H9 (cell line): ENCODE results near the gene CYS1. TPM values are rescaled to one million over a fixed set of nuclear protein-coding genes. Genes with fewer than 3 reads are reported as not detected.

Experiments
- DNase-seq: peaks from one replicate; pipeline ENCODE4 v3.0.0-alpha.2; 2017
- H2AFZ ChIP-seq: one replicate; pipeline ENCODE4 v1.6.1; 2013; ENCODE audit warnings: mild to moderate bottlenecking, low read length, control low read depth, moderate library complexity
- H2AK5ac ChIP-seq: 2 replicates; pipeline ENCODE4 v1.6.1; 2013; ENCODE audit warnings: low read length, control low read depth, mixed read lengths; ENCODE audit not compliant: insufficient read length
- H2BK120ac ChIP-seq: one replicate; pipeline ENCODE4 v1.6.1; 2013; ENCODE audit warnings: low read depth, mild to moderate bottlenecking, low read length, control low read depth, inconsistent platforms; ENCODE audit not compliant: poor library complexity, severe bottlenecking
- H2BK12ac ChIP-seq: 2 replicates; pipeline ENCODE4 v1.6.1; 2013; ENCODE audit warnings: low read length, control low read depth, mixed read lengths, low read depth; ENCODE audit not compliant: insufficient read length
- H2BK15ac ChIP-seq: 2 replicates; pipeline ENCODE4 v1.6.1; 2013; ENCODE audit warnings: low read depth, low read length, control low read depth
- H2BK20ac ChIP-seq: one replicate; pipeline ENCODE4 v1.6.1; 2013; ENCODE audit warnings: low read depth, mild to moderate bottlenecking, low read length, control low read depth, inconsistent platforms; ENCODE audit not compliant: poor library complexity, severe bottlenecking
- H2BK5ac ChIP-seq: 2 replicates; pipeline ENCODE4 v1.6.1; 2013; ENCODE audit warnings: low read length, control low read depth, mixed read lengths; ENCODE audit not compliant: insufficient read length
- H3K14ac ChIP-seq: 2 replicates; pipeline ENCODE4 v1.6.1; 2013; ENCODE audit warnings: low read length, control low read depth; ENCODE audit not compliant: insufficient read depth
- H3K18ac ChIP-seq: 2 replicates; pipeline ENCODE4 v1.6.1; 2013; ENCODE audit warnings: low read depth, mild to moderate bottlenecking, mixed read lengths, low read length, control low read depth; ENCODE audit not compliant: insufficient read length
- H3K23ac ChIP-seq: 2 replicates; pipeline ENCODE4 v1.6.1; 2013; ENCODE audit warnings: low read length, control low read depth, mixed read lengths, low read depth; ENCODE audit not compliant: insufficient read length
- H3K23me2 ChIP-seq: 2 replicates; pipeline ENCODE4 v1.6.1; 2013; ENCODE audit warnings: low read depth, mild to moderate bottlenecking, mixed read lengths, low read length, control low read depth; ENCODE audit not compliant: insufficient read length, poor library complexity, severe bottlenecking
- H3K27ac ChIP-seq: 2 replicates; pipeline ENCODE4 v1.5.1; 2013; ENCODE audit warnings: low read length, control low read depth, mixed read lengths, low read depth; ENCODE audit not compliant: insufficient read length
- H3K27me3 ChIP-seq: 2 replicates; pipeline ENCODE4 v1.6.1; 2013; ENCODE audit warnings: low read length, control low read depth, inconsistent platforms; ENCODE audit not compliant: insufficient read depth
- H3K4ac ChIP-seq: 2 replicates; pipeline ENCODE4 v1.6.1; 2013; ENCODE audit warnings: low read depth, mild to moderate bottlenecking, control low read depth, inconsistent platforms, low read length, moderate library complexity
- H3K4me1 ChIP-seq: 2 replicates; pipeline ENCODE4 v1.6.1; 2013; ENCODE audit warnings: low read length, control low read depth, inconsistent platforms; ENCODE audit not compliant: insufficient read depth
- H3K4me2 ChIP-seq: 2 replicates; pipeline ENCODE4 v1.6.1; 2013; ENCODE audit warnings: low read length, control low read depth, mixed read lengths; ENCODE audit not compliant: insufficient read length, insufficient read depth
- H3K56ac ChIP-seq: 2 replicates; pipeline ENCODE4 v1.6.1; 2013; ENCODE audit warnings: low read depth, mild to moderate bottlenecking, mixed read lengths, low read length, control low read depth; ENCODE audit not compliant: insufficient read length
- H3K79me1 ChIP-seq: 2 replicates; pipeline ENCODE4 v1.6.1; 2013; ENCODE audit warnings: low read depth, mild to moderate bottlenecking, moderate library complexity, low read length, control low read depth, inconsistent platforms; ENCODE audit not compliant: insufficient read depth, poor library complexity, severe bottlenecking
- H3K79me2 ChIP-seq: 2 replicates; pipeline ENCODE4 v1.6.1; 2013; ENCODE audit warnings: low read length, control low read depth, inconsistent platforms; ENCODE audit not compliant: insufficient read depth
- H3K9ac ChIP-seq: 2 replicates; pipeline ENCODE4 v1.6.1; 2013; ENCODE audit warnings: low read length, control low read depth, mixed read lengths; ENCODE audit not compliant: insufficient read length; ENCODE audit errors: extremely low read depth
- H3K9me3 ChIP-seq: one replicate; pipeline ENCODE4 v1.6.1; 2013; ENCODE audit warnings: low read depth, low read length, inconsistent platforms; ENCODE audit not compliant: control insufficient read depth
- H3T11ph ChIP-seq: one replicate; pipeline ENCODE4 v1.6.1; 2013; ENCODE audit warnings: mild to moderate bottlenecking, low read length, control low read depth, inconsistent platforms
- H4K20me1 ChIP-seq: one replicate; pipeline ENCODE4 v1.6.1; 2013; ENCODE audit not compliant: control insufficient read depth, insufficient read length, insufficient read depth
- H4K5ac ChIP-seq: 2 replicates; pipeline ENCODE4 v1.6.1; 2013; ENCODE audit warnings: low read depth, mild to moderate bottlenecking, mixed read lengths, low read length, control low read depth; ENCODE audit not compliant: insufficient read length
- H4K8ac ChIP-seq: replicated peaks from 2 replicates; pipeline ENCODE4 v1.6.1; 2013; ENCODE audit warnings: low read length, control low read depth, mixed read lengths, low read depth; ENCODE audit not compliant: insufficient read length
- H4K91ac ChIP-seq: 2 replicates; pipeline ENCODE4 v1.6.1; 2013; ENCODE audit warnings: low read depth, mild to moderate bottlenecking, moderate library complexity, mixed read lengths, low read length, control low read depth; ENCODE audit not compliant: insufficient read length
- H3K27ac Mint-ChIP-seq, 3 experiments: 2 replicates in 2 of 3; 3 replicates in 1 of 3; pipeline ENCODE4 v1.8.0; 2020 to 2021; ENCODE audit warnings: mixed read lengths in 3 of 3, mild to moderate bottlenecking in 1 of 3, moderate library complexity in 1 of 3
- H3K27me3 Mint-ChIP-seq: 2 replicates; pipeline ENCODE4 v1.8.0; 2021; ENCODE audit warnings: low read depth, mild to moderate bottlenecking, moderate library complexity, mixed read lengths
- H3K36me3 Mint-ChIP-seq, 3 experiments: 2 replicates in 2 of 3; 3 replicates in 1 of 3; pipeline ENCODE4 v1.8.0; 2020 to 2021; ENCODE audit warnings: low read depth in 3 of 3, mixed read lengths in 3 of 3; ENCODE audit not compliant: insufficient read depth in 1 of 3
- H3K4me1 Mint-ChIP-seq, 2 experiments: 2 replicates each; pipeline ENCODE4 v1.8.0; 2020; ENCODE audit warnings: mixed read lengths in 2 of 2
- H3K4me3 Mint-ChIP-seq, 2 experiments: 2 replicates in 1 of 2; 3 replicates in 1 of 2; pipeline ENCODE4 v1.8.0; 2020 to 2021; ENCODE audit warnings: mild to moderate bottlenecking in 2 of 2, mixed read lengths in 2 of 2, moderate library complexity in 1 of 2
- H3K9me3 Mint-ChIP-seq, 2 experiments: 2 replicates in 1 of 2; 3 replicates in 1 of 2; pipeline ENCODE4 v1.8.0; 2020; ENCODE audit warnings: mild to moderate bottlenecking in 2 of 2, mixed read lengths in 2 of 2, moderate library complexity in 1 of 2
- CTCF ChIP-seq: fragments of 200-600 bp; sonication (generic); conservative IDR thresholded peaks from 3 replicates; pipeline ENCODE4 v1.8.0; 2021; ENCODE audit warnings: antibody characterized with exemption, mild to moderate bottlenecking
- WGBS: extraction: QIAGEN DNeasy Blood & Tissue Kit; methylation state at CpG from one replicate; pipeline ENCODE4 v1.1.7; 2013; ENCODE audit warnings: missing lambda C conversion rate, low lambda C conversion rate, mixed read lengths; ENCODE audit not compliant: insufficient read length; ENCODE audit errors: extremely low coverage; 5-methylcytosine and 5-hydroxymethylcytosine counted together
- total RNA-seq: library from RNA; stranded (reverse); gene quantifications from 2 replicates; pipeline ENCODE4 v1.2.1, GENCODE V29; 2021

Gene CYS1
- total RNA-seq, 1 experiment from 2014 or later = 0.35 TPM

GRCh38 chr2:10043256-10043905, 36.8 kb downstream of the CYS1 start, which contains the start of gene KLF11:
TSS of gene KLF11 (plus strand) at chr2:10043550. CDS start at chr2:10043717, 167 bp downstream.
- H3K4ac ChIP-seq = no peak within 1 kb of the TSS
- H3K27me3 ChIP-seq = no peaks in the 10 kb centered on the region; the same call in 1 of the 2 replicates
- no peak within 1 kb of the TSS for H4K8ac ChIP-seq
- H2AFZ ChIP-seq = no peak within 1 kb of the TSS
- H3K14ac ChIP-seq = peak within 1 kb of the TSS; percentile 96
- peak within 1 kb of the TSS; percentile 65 for H3K9ac ChIP-seq
- no peak for TF ChIP-seq CTCF
- no CpG with 5 or more reads among the region's 104 CpGs for WGBS
- H2AK5ac ChIP-seq = no peak within 1 kb of the TSS
- no peak within 1 kb of the TSS for H3T11ph ChIP-seq
- no peak within 1 kb of the TSS for H3K23ac ChIP-seq
- H2BK12ac ChIP-seq = no peak within 1 kb of the TSS
- no peaks in the 10 kb centered on the region for H3K4me1 ChIP-seq
- peak within 1 kb of the TSS; percentile 89 for H3K18ac ChIP-seq
- Mint-ChIP-seq H3K27ac (peak within 1 kb of the TSS; percentile 92 to 97 (median 95); a peak in 6 of 7 replicates), H3K36me3 (peaks cover 20 to 42% (median 25%) of the 10 kb centered on the region in 3 experiments), H3K4me1 (peaks cover 14 to 28% of the 10 kb centered on the region in 2 experiments), H3K9me3 (peaks cover 0 to 5% of the 10 kb centered on the region in 2 experiments; a peak in 3 of 5 replicates), H3K27me3 (peaks cover 45% of the 10 kb centered on the region), H3K4me3 (peak within 1 kb of the TSS; percentile 71 to 85)
- peak; percentile 85 for DNase-seq
- H3K27ac ChIP-seq = no peak within 1 kb of the TSS
- H4K91ac ChIP-seq = no peak within 1 kb of the TSS
- H4K5ac ChIP-seq = no peak within 1 kb of the TSS
- no peak within 1 kb of the TSS for H2BK20ac ChIP-seq
- H3K79me1 ChIP-seq = no peaks in the 10 kb centered on the region
- H2BK15ac ChIP-seq = no peak within 1 kb of the TSS; the same call in 1 of the 2 replicates
- H4K20me1 ChIP-seq = no peaks in the 10 kb centered on the region
- peak within 1 kb of the TSS; percentile 75 for H3K4me2 ChIP-seq
- no peak within 1 kb of the TSS for H2BK5ac ChIP-seq
- H3K9me3 ChIP-seq = no peaks in the 10 kb centered on the region
- no peak within 1 kb of the TSS for H2BK120ac ChIP-seq
- no peaks in the 10 kb centered on the region for H3K79me2 ChIP-seq
- H3K56ac ChIP-seq = no peak within 1 kb of the TSS
- peaks cover 10% of the 10 kb centered on the region for H3K23me2 ChIP-seq
